Heart right ventricle (tissue), 16 donors: ENCODE results near the gene ZNF503. TPM values are rescaled to one million over a fixed set of nuclear protein-coding genes. Genes with fewer than 3 reads are reported as not detected.

Experiments
- ATAC-seq, 8 donors: fragments of 200-7000 bp; cut with Tn5 transposase; one replicate each; pipeline ENCODE4 v1.9.1; 2020; ENCODE audit warnings: mild to moderate bottlenecking in 8 of 8, moderate library complexity in 8 of 8, moderate number of reproducible peaks in 1 of 8
- DNase-seq, 2 donors: peaks; one replicate each; pipeline ENCODE4 v3.0.0-alpha.2; 2020
- H3K27ac ChIP-seq, 10 donors: fragments of 200-600 bp; sonication (generic) in 2 of 10; one replicate each; pipeline versions ENCODE4 v1.5.0 to v1.8.0; 2020 to 2022; ENCODE audit warnings: mild to moderate bottlenecking in 3 of 10
- H3K27me3 ChIP-seq, 7 donors: fragments of 200-600 bp; one replicate each; pipeline ENCODE4 v1.8.0; 2021 to 2022; ENCODE audit warnings: mild to moderate bottlenecking in 2 of 7
- H3K36me3 ChIP-seq, 9 donors: fragments of 200-600 bp; sonication (generic) in 1 of 9; one replicate each; pipeline versions ENCODE4 v1.5.0 to v1.8.0; 2020 to 2022; ENCODE audit warnings: mild to moderate bottlenecking in 2 of 9
- H3K4me1 ChIP-seq, 9 donors: fragments of 200-600 bp; sonication (generic) in 1 of 9; one replicate each; pipeline versions ENCODE4 v1.5.0 to v1.8.0; 2020 to 2022; ENCODE audit warnings: mild to moderate bottlenecking in 4 of 9
- H3K4me3 ChIP-seq, 10 donors: fragments of 200-600 bp; sonication (generic) in 2 of 10; one replicate each; pipeline versions ENCODE4 v1.5.0 to v1.8.0; 2020 to 2022; ENCODE audit warnings: mild to moderate bottlenecking in 7 of 10, moderate library complexity in 2 of 10
- H3K9me3 ChIP-seq, 11 donors: fragments of 200-600 bp in 10 of 11; sonication (generic) in 2 of 11; one replicate each; pipeline versions ENCODE4 v1.5.0 to v1.8.0; 2013 to 2022; ENCODE audit warnings: mild to moderate bottlenecking in 2 of 11, control low read depth in 1 of 11, moderate library complexity in 1 of 11
- CTCF ChIP-seq, 9 donors: fragments of 200-600 bp; sonication (generic) in 2 of 9; IDR thresholded peaks; one replicate each; pipeline versions ENCODE4 v1.5.0 to v1.8.0; 2021 to 2022; ENCODE audit warnings: antibody characterized with exemption in 9 of 9, mild to moderate bottlenecking in 5 of 9, moderate library complexity in 1 of 9
- WGBS, 2 donors: extraction: QIAGEN DNeasy Blood & Tissue Kit; methylation state at CpG; one replicate each; pipeline ENCODE4 v1.1.7; 2013; ENCODE audit warnings: inconsistent platforms in 1 of 2; 5-methylcytosine and 5-hydroxymethylcytosine counted together
- intact Hi-C, 10 donors: fragments of 100-400 bp; cut with DNase I; formaldehyde crosslinking; loops; one replicate each; pipeline versions ENCODE4 v1.11.1 to v1.14.2; 2022
- polyA plus RNA-seq, 2 donors: library from polyadenylated mRNA; stranded (reverse); fragments of 200-250 nt; gene quantifications; one replicate each; pipeline ENCODE4 v1.2.3, GENCODE V29; 2013
- total RNA-seq, 10 donors: library from RNA; stranded (reverse); fragmentation: NEBNext Ultra II Directional in 3 of 10; extraction: Animal tissue kit (Norgen Biotek cat#: 25700) in 3 of 10; gene quantifications; one replicate each; pipeline versions ENCODE4 v1.2.1 to v1.2.4, GENCODE V29; 2021 to 2023
- donor health status: Arrhythmogenic right ventricular cardiomyopathy.
- donor health status: ischemic (EF 13 %, LVEDD 7.1; RV severe dilation, severe dysfunction).
- donor health status: healthy with polysubstance abuse.
- donor health status: DM: no; HTN: yes; CAD: no.
- donor health status: DM: no; HTN: no; CAD: no.
- donor health status: ischemic (EF 25% LVEDD 6.9; RV normal size, moderate dysfunction).
- donor health status: ischemic (EF 25% LVEDD 5.7; RV mildly dilated, moderate dysfunction).
- donor health status: healthy.
- donor health status: DM: yes; HTN: yes; CAD: no.
- donor health status: Ischemic cardiomyopathy.
- donor health status: ischemic (EF 35%, LVEDD 5.7; RV mildly dilated, moderate dysfunction).
- donor health status: nonischemic (EF 11% LVEDD 7.7; RV severe dilation, severe dysfunction).
- donor health status: DM: yes; HTN: yes; CAD: no.
- donor health status: PGD.
- donor health status: ischemic (EF 29% LVEDD 5.4; RV normal size, mild dysfunction).
- donor health status: nonischemic (EF 23%, LVEDD 6.1; RV moderate dilation, normal function).

The ZNF503 gene
- total and polyA plus RNA-seq, 12 donors, result 2.5 to 9.7 (median 4.5) TPM

GRCh38 chr10:75418293-75418692, 16.7 kb upstream of the ZNF503 start:
- H3K27ac ChIP-seq, result no peak overlapping the region
- no peaks in the 10 kb centered on the region for H3K9me3 ChIP-seq
- no peak overlapping the region for H3K4me3 ChIP-seq
- no peaks in the 10 kb centered on the region for H3K36me3 ChIP-seq
- intact Hi-C loops, result no loop called here
- ATAC-seq, result no peak
- no peak for TF ChIP-seq CTCF (IDR thresholded peaks at IDR 0.05)
- 75 to 78% methylated on average over 4 of the region's 4 CpGs for WGBS, 2 donors
- H3K27me3 ChIP-seq, result peaks cover 0 to 7% (median 0%) of the 10 kb centered on the region in 7 donors
- H3K4me1 ChIP-seq, result no peaks in the 10 kb centered on the region
- no peak for DNase-seq

- H3K27me3 ChIP-seq, result peaks cover 0 to 7% (median 0%) of the 10 kb centered on the region in 7 donors
- 48 to 59% methylated on average over 5 of the region's 5 CpGs for WGBS, 2 donors
- intact Hi-C loops, result no loop called here
Measured at GRCh38 chr10:75417522-75417927, 16.0 kb upstream of the ZNF503 start.

GRCh38 chr10:75414527-75414926, 13.0 kb upstream of the ZNF503 start:
- H3K36me3 ChIP-seq, result no peaks in the 10 kb centered on the region
- H3K27me3 ChIP-seq, result peaks cover 0 to 15% (median 0%) of the 10 kb centered on the region in 7 donors
- no peak overlapping the region for H3K4me3 ChIP-seq
- 82 to 94% methylated on average over 1 of the region's 1 CpG for WGBS, 2 donors
- intact Hi-C loops, result no loop called here
- peaks cover 0 to 19% (median 8%) of the 10 kb centered on the region in 9 donors for H3K4me1 ChIP-seq
- H3K9me3 ChIP-seq, result no peaks in the 10 kb centered on the region
- no peak for DNase-seq
- no peak for TF ChIP-seq CTCF (IDR thresholded peaks at IDR 0.05)
- H3K27ac ChIP-seq, result no peak overlapping the region
- no peak for ATAC-seq

More at GRCh38 chr10:75417522-75417927, 16.0 kb upstream of the ZNF503 start:
- no peaks in the 10 kb centered on the region for H3K4me1 ChIP-seq
- no peak for ATAC-seq
- H3K9me3 ChIP-seq, result no peaks in the 10 kb centered on the region
- no peak for DNase-seq
- TF ChIP-seq CTCF (IDR thresholded peaks at IDR 0.05), result no peak
- H3K27ac ChIP-seq, result no peak overlapping the region
- no peaks in the 10 kb centered on the region for H3K36me3 ChIP-seq
- no peak overlapping the region for H3K4me3 ChIP-seq

- peaks cover 0 to 55% (median 12%) of the 10 kb centered on the region in 7 donors for H3K27me3 ChIP-seq
- 27 to 37% methylated on average over 10 of the region's 10 CpGs for WGBS, 2 donors
Measured at GRCh38 chr10:75410132-75411005, 8.8 kb upstream of the ZNF503 start.

More at GRCh38 chr10:75410132-75411005, 8.8 kb upstream of the ZNF503 start:
- intact Hi-C loops, result loop anchor here in 1 of 10 donors (2.0 kb wide), 1 partner anchor 20 kb away; the partner anchor contains the start of gene LRMDA
- no peak for TF ChIP-seq CTCF (IDR thresholded peaks at IDR 0.05)
- peak overlapping the region in 5 of 10 donors; percentile 63 to 95 (median 78) for H3K4me3 ChIP-seq
- peak overlapping the region in 7 of 10 donors; percentile 87 to 96 (median 92) for H3K27ac ChIP-seq
- H3K36me3 ChIP-seq, result no peaks in the 10 kb centered on the region
- peak; percentile 42 to 47 for DNase-seq
- no peaks in the 10 kb centered on the region for H3K9me3 ChIP-seq
- peaks cover 4 to 47% (median 32%) of the 10 kb centered on the region in 9 donors for H3K4me1 ChIP-seq
- ATAC-seq, result peak in 7 of 8 donors; percentile 16 to 46 (median 41)
